Endothelial cell (in vitro differentiated cells): Measurements from ENCODE around the gene C1orf87. TPM values are rescaled to one million over a fixed set of nuclear protein-coding genes. Genes with fewer than 3 reads are reported as not detected.

ENCODE experiments used
- DNase-seq: peaks from one replicate; pipeline ENCODE4 v3.0.0; 2021; ENCODE audit warnings: low spot score
- H3K27ac Mint-ChIP-seq: one replicate; pipeline ENCODE4 v1.8.0; 2021; ENCODE audit warnings: mixed read lengths, inconsistent platforms; ENCODE audit not compliant: unreplicated experiment
- H3K27me3 Mint-ChIP-seq: one replicate; pipeline ENCODE4 v1.8.0; 2021; ENCODE audit warnings: mild to moderate bottlenecking, moderate library complexity, mixed read lengths, inconsistent platforms; ENCODE audit not compliant: unreplicated experiment
- H3K36me3 Mint-ChIP-seq: one replicate; pipeline ENCODE4 v1.8.0; 2021; ENCODE audit warnings: mild to moderate bottlenecking, low read depth, mixed read lengths, inconsistent platforms; ENCODE audit not compliant: unreplicated experiment
- H3K4me1 Mint-ChIP-seq: one replicate; pipeline ENCODE4 v1.8.0; 2021; ENCODE audit warnings: mild to moderate bottlenecking, mixed read lengths, inconsistent platforms; ENCODE audit not compliant: unreplicated experiment
- H3K4me3 Mint-ChIP-seq: one replicate; pipeline ENCODE4 v1.8.0; 2021; ENCODE audit warnings: mild to moderate bottlenecking, mixed read lengths, inconsistent platforms; ENCODE audit not compliant: unreplicated experiment
- H3K9me3 Mint-ChIP-seq: one replicate; pipeline ENCODE4 v1.8.0; 2021; ENCODE audit warnings: mixed read lengths, inconsistent platforms; ENCODE audit not compliant: unreplicated experiment
- CTCF ChIP-seq: fragments of 200-600 bp; sonication (generic); IDR thresholded peaks from one replicate; pipeline ENCODE4 v1.5.0; 2021; ENCODE audit warnings: antibody characterized with exemption; ENCODE audit not compliant: unreplicated experiment
- total RNA-seq: library from RNA; stranded (reverse); fragmentation: NEBNext Ultra II Directional; extraction: Animal tissue kit (Norgen Biotek cat#: 25700); gene quantifications from one replicate; pipeline ENCODE4 v1.2.1, GENCODE V29; 2021; ENCODE audit not compliant: unreplicated experiment

C1orf87 gene
- total RNA-seq, 1 donor from 2014 or later, result 0.23 TPM

- DNase-seq, result no peak
- no peak for TF ChIP-seq CTCF
- Mint-ChIP-seq H3K9me3 (no peaks in the 10 kb centered on the region), H3K4me1 (peaks cover 22% of the 10 kb centered on the region), H3K4me3 (no peak overlapping the region), H3K27me3 (peaks cover under 1% of the 10 kb centered on the region), H3K27ac (no peak overlapping the region), H3K36me3 (no peaks in the 10 kb centered on the region)
Measured at GRCh38 chr1:59967780-59968179, 105.8 kb downstream of the C1orf87 start.

DNA sequence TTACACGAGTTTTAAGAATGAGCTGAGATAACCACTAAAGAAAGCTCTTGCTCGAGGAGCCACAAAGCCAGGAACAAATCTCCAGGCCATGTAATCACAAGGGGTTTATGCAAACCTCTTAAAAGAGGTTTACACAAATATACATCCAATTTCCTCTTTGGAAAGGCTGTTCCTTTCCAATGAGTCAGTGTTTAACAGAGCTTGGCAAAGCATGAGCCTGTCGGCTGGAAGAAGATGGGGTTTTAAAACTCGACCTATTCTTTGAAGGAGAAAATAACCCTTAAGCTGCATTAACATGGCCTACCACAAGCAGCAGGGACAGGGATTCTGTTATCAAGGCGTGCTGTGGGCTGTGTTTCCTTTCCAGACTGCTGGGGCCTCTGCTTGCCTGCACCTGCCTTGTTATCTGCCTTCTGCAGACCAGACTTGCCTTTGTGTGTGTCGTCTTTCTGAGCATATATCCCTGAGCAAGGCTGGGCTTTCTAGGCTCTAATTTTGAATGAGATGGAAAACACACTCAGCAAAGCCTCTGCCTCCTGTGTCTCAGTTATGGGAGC is 106.4 kb downstream of the C1orf87 start:
- no peaks in the 10 kb centered on the region for H3K9me3 Mint-ChIP-seq
- H3K27ac Mint-ChIP-seq, result peak overlapping the region; percentile 68

GRCh38 chr1:59952065-59952464 is 121.5 kb downstream of the C1orf87 start:
- Mint-ChIP-seq H3K9me3 (no peaks in the 10 kb centered on the region), H3K27ac (no peak overlapping the region), H3K4me1 (no peaks in the 10 kb centered on the region), H3K4me3 (no peak overlapping the region), H3K27me3 (no peaks in the 10 kb centered on the region), H3K36me3 (no peaks in the 10 kb centered on the region)
- DNase-seq, result no peak
- no peak for TF ChIP-seq CTCF

More for the DNA sequence above, 106.4 kb downstream of the C1orf87 start:
- DNase-seq, result peak; percentile 54
- no peak for TF ChIP-seq CTCF
- Mint-ChIP-seq H3K27me3 (no peaks in the 10 kb centered on the region), H3K4me3 (no peak overlapping the region), H3K36me3 (no peaks in the 10 kb centered on the region), H3K4me1 (peaks cover 22% of the 10 kb centered on the region)

DNA sequence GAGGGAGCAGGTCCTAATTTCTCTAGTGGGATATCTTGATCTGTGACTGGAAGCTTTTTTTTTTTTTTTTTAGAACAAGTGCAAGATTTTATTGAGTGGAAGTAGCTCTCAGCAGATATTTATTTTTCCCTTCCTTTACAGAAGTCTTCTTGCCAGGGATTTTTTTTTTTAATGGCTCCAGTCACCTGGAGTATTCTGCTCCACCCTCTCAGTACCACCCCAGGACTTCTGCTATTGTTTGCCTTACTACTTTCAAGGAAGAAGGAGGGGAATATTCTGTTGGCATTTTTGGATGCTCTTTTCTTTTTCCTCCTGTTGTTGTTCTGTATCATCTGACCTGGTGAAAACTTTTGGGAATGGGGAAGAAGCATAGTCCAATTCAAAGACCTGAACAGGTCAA is 123.9 kb downstream of the C1orf87 start:
- no peaks in the 10 kb centered on the region for H3K4me1 Mint-ChIP-seq
- no peaks in the 10 kb centered on the region for H3K36me3 Mint-ChIP-seq
- no peaks in the 10 kb centered on the region for H3K9me3 Mint-ChIP-seq
- no peak overlapping the region for H3K4me3 Mint-ChIP-seq
- no peak for TF ChIP-seq CTCF
- no peak overlapping the region for H3K27ac Mint-ChIP-seq
- no peak for DNase-seq
- no peaks in the 10 kb centered on the region for H3K27me3 Mint-ChIP-seq

DNA sequence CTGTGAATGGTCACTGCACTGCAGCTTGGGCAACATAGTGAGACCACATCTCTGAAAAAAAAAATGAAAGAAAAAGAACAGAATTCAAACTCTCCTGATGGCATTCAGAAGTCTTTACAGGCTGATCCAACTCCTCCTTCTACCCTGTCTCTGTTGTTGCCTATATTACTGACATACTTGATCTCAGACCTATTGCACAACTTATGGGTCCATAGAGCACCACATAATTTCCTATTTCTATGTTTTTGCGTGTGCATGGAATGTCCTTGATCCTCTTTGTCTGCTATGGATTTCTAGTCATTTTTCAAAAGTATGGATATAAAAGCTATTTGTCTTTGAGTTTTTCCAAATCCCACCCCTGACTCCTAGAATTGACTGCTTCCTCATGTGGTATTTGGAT is 124.6 kb downstream of the C1orf87 start:
- no peak for DNase-seq
- Mint-ChIP-seq H3K4me1 (no peaks in the 10 kb centered on the region), H3K27me3 (no peaks in the 10 kb centered on the region), H3K27ac (no peak overlapping the region), H3K36me3 (no peaks in the 10 kb centered on the region), H3K4me3 (no peak overlapping the region), H3K9me3 (no peaks in the 10 kb centered on the region)
- no peak for TF ChIP-seq CTCF
